ENCODE results near the gene DNAJC18.

DNAJC18 gene

DNA sequence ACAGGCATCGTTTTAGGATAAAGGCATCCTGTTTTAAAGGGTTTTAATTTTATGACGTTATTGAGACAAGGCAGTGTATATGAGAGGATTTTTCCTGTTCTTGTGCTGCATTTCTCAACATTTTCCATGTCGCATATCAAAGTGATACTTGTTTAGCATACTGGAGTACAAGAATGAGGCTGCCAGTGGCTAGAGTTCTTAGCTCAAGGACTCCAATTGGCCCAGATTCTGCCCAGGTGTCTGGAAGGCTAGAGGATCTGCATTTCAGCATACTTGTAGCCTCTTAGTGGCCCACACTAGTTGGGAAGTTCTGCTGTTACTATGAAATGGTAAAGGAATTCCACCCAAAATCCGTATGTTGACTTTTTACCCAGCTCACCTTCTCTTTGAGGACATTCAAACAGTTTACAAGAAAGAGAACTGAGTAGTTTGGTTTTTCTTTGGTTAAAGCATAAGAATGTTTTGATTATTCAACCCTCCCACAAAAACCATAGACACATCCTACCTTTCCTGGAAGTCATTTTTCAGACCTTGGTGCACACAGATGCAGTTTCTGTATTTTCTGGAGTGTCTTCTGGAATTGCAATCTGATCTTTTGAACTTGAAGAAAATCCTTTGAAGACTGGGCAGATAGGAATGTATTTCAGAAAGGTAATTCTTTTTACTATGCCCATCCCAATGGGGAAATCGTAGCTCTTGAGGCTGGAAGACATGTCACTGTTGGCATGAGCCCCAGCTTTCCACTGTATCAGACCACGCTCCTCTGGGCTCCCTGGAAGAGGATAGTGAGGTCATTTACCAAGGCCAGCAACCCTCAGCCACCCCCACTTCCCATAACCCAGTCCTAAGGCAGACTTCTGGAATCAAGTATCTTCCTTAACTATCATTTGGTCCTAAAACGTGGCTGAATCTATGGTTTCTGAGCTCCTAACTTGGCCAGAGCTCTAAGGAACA, 67.6 kb downstream of the DNAJC18 start:
- H3K27me3 ChIP-seq (ENCODE audit: control insufficient read depth in 1 of 2, insufficient read depth in 2 of 2, low read length in 2 of 2): no peaks in the 10 kb centered on the region
- peaks cover 7 to 12% of the 10 kb centered on the region in 2 donors for H3K4me1 ChIP-seq (ENCODE audit: control insufficient read depth in 1 of 2, insufficient read depth in 2 of 2, low read length in 2 of 2)
- no peak overlapping the region for H3K9ac ChIP-seq (ENCODE audit: low read depth in 1 of 2, low read length in 2 of 2)
- H3K27ac ChIP-seq (ENCODE audit: low read depth, low read length): no peak overlapping the region
- no peaks in the 10 kb centered on the region for H3K9me3 ChIP-seq (ENCODE audit: control insufficient read depth in 1 of 2, low read length in 2 of 2)
- H3K36me3 ChIP-seq (ENCODE audit: control insufficient read depth in 1 of 2, insufficient read depth in 2 of 2, low read length in 2 of 2): peaks cover 4 to 44% of the 10 kb centered on the region in 2 donors
- no peak overlapping the region for H3K4me3 ChIP-seq (ENCODE audit: low read depth in 1 of 2, low read length in 2 of 2)

DNA sequence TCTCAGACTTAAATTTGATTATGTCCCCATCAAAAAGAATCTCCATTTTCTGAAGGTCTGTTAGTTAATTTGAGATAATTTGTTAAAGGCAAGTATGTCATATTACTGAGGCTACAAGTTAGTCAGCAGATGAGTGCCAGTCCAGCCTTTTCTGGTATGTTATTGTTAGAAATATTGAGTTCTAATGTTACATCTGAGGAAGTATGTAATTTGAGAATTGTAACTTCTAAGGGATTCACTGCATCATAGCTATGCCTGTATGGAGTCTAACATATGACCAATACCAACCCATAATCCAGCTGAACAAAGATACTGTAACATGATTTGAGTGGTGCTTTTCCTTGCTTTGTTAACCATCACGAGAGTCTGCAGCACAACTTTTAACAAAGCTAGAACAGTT, 70.1 kb downstream of the DNAJC18 start:
- H3K4me1 ChIP-seq (ENCODE audit: control insufficient read depth in 1 of 2, insufficient read depth in 2 of 2, low read length in 2 of 2): peaks cover 7 to 12% of the 10 kb centered on the region in 2 donors
- H3K36me3 ChIP-seq (ENCODE audit: control insufficient read depth in 1 of 2, insufficient read depth in 2 of 2, low read length in 2 of 2): peaks cover 7 to 57% of the 10 kb centered on the region in 2 donors
- no peak overlapping the region for H3K9ac ChIP-seq (ENCODE audit: low read depth in 1 of 2, low read length in 2 of 2)

DNA sequence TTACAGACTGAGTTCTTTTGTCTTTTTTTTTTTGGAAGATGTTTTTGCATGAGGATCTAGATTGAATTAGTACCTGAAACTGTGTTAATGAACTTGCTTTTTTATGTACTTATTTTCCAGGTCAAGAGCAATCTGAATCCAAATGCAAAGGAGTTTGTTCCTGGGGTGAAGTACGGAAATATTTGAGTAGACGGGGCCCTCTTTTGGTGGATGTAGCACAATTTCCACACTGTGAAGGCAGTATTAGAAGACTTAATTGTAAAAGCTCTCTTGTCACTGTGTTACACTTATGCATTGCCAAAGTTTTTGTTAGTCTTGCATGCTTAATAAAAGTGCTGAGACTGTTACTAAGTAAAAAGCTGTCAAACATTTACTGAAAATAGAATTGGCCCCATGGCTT, 70.7 kb downstream of the DNAJC18 start:
- Histone ChIP-seq H3K4me3 (ENCODE audit: low read depth in 1 of 2, low read length in 2 of 2) (no peak overlapping the region), H3K9me3 (ENCODE audit: control insufficient read depth in 1 of 2, low read length in 2 of 2) (no peaks in the 10 kb centered on the region), H3K27me3 (ENCODE audit: control insufficient read depth in 1 of 2, insufficient read depth in 2 of 2, low read length in 2 of 2) (no peaks in the 10 kb centered on the region), H3K36me3 (ENCODE audit: control insufficient read depth in 1 of 2, insufficient read depth in 2 of 2, low read length in 2 of 2) (peaks cover 13 to 62% of the 10 kb centered on the region in 2 donors), H3K27ac (ENCODE audit: low read depth, low read length) (no peak overlapping the region), H3K4me1 (ENCODE audit: control insufficient read depth in 1 of 2, insufficient read depth in 2 of 2, low read length in 2 of 2) (peaks cover 4 to 7% of the 10 kb centered on the region in 2 donors), H3K9ac (ENCODE audit: low read depth in 1 of 2, low read length in 2 of 2) (no peak overlapping the region)

More for the DNA sequence above, 70.1 kb downstream of the DNAJC18 start:
- no peaks in the 10 kb centered on the region for H3K9me3 ChIP-seq (ENCODE audit: control insufficient read depth in 1 of 2, low read length in 2 of 2)
- H3K27ac ChIP-seq (ENCODE audit: low read depth, low read length): no peak overlapping the region
- no peak overlapping the region for H3K4me3 ChIP-seq (ENCODE audit: low read depth in 1 of 2, low read length in 2 of 2)
- H3K27me3 ChIP-seq (ENCODE audit: control insufficient read depth in 1 of 2, insufficient read depth in 2 of 2, low read length in 2 of 2): no peaks in the 10 kb centered on the region

DNA sequence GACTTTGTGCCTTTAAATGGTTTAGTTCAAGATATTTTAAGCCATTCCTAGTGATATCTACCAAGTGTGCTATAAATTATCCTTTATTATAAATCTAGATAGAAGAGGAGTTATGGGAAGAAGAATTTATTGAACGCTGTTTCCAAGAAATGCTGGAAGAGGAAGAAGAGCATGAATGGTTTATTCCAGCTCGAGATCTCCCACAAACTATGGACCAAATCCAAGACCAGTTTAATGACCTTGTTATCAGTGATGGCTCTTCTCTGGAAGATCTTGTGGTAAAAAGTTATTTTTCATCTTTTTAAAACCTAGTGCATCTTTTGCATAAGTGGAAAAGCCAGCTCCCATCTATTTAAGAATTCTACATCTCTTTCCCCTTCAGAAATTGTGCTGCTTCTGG, 74.9 kb downstream of the DNAJC18 start:
- no peak overlapping the region for H3K4me3 ChIP-seq (ENCODE audit: low read depth in 1 of 2, low read length in 2 of 2)
- no peak overlapping the region for H3K9ac ChIP-seq (ENCODE audit: low read depth in 1 of 2, low read length in 2 of 2)
- no peaks in the 10 kb centered on the region for H3K4me1 ChIP-seq (ENCODE audit: control insufficient read depth in 1 of 2, insufficient read depth in 2 of 2, low read length in 2 of 2)
- H3K36me3 ChIP-seq (ENCODE audit: control insufficient read depth in 1 of 2, insufficient read depth in 2 of 2, low read length in 2 of 2): peaks cover 20 to 50% of the 10 kb centered on the region in 2 donors
- no peak overlapping the region for H3K27ac ChIP-seq (ENCODE audit: low read depth, low read length)
- H3K9me3 ChIP-seq (ENCODE audit: control insufficient read depth in 1 of 2, low read length in 2 of 2): no peaks in the 10 kb centered on the region
- H3K27me3 ChIP-seq (ENCODE audit: control insufficient read depth in 1 of 2, insufficient read depth in 2 of 2, low read length in 2 of 2): no peaks in the 10 kb centered on the region

DNA sequence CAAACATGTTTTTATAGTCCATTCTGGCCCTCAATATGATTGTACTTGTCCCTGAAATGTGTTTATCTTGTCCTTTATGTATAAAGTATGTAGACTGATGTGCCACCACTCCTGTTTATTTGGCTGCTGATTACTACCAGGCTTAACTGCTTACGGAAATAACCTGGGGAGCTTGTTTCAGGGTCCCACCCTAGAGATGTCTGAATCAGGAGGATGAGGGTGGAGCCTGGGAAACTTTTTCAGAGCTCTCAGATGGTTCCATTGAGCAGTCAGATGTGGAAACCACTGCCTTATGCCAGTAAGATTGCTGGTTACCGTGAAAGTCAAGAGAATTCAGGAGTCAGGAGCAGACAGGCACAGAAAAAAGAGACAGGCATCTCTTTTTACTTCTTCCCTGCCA, 75.4 kb downstream of the DNAJC18 start:
- Histone ChIP-seq H3K4me3 (ENCODE audit: low read depth in 1 of 2, low read length in 2 of 2) (no peak overlapping the region), H3K27ac (ENCODE audit: low read depth, low read length) (no peak overlapping the region), H3K9ac (ENCODE audit: low read depth in 1 of 2, low read length in 2 of 2) (no peak overlapping the region), H3K36me3 (ENCODE audit: control insufficient read depth in 1 of 2, insufficient read depth in 2 of 2, low read length in 2 of 2) (peaks cover 16 to 46% of the 10 kb centered on the region in 2 donors), H3K9me3 (ENCODE audit: control insufficient read depth in 1 of 2, low read length in 2 of 2) (no peaks in the 10 kb centered on the region), H3K27me3 (ENCODE audit: control insufficient read depth in 1 of 2, insufficient read depth in 2 of 2, low read length in 2 of 2) (no peaks in the 10 kb centered on the region), H3K4me1 (ENCODE audit: control insufficient read depth in 1 of 2, insufficient read depth in 2 of 2, low read length in 2 of 2) (no peaks in the 10 kb centered on the region)

DNA sequence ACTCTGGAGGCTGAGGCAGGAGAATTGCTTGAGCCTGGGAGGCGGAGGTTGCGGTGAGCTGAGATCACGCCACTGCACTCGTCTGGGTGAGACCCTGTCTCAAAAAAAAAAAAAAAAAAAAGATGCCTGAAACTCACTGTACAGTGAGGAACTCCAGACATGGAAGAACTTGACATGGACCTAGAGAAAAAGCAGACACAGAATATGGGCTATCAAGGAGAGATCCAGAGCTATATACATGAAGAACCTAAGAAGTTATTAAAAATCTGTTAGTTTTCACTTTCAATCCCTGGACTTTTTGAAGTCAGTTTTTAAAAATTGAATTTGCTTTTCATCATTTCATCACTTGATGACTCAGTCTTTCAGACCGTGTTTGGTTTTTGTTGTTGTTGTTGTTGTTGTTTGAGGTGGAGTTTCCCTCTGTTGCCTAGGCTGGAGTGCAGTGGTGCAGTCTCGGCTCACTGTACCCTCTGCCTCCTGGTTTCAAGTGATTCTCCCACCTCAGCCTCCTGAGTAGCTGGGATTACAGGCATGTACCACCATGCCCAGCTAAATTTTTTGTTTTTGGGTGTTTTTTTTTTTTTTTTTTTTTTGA, 77.4 kb downstream of the DNAJC18 start:
- H3K27ac ChIP-seq (ENCODE audit: low read depth, low read length): no peak overlapping the region
- no peaks in the 10 kb centered on the region for H3K4me1 ChIP-seq (ENCODE audit: control insufficient read depth in 1 of 2, insufficient read depth in 2 of 2, low read length in 2 of 2)
- H3K9ac ChIP-seq (ENCODE audit: low read depth in 1 of 2, low read length in 2 of 2): no peak overlapping the region
- no peaks in the 10 kb centered on the region for H3K27me3 ChIP-seq (ENCODE audit: control insufficient read depth in 1 of 2, insufficient read depth in 2 of 2, low read length in 2 of 2)
- no peaks in the 10 kb centered on the region for H3K9me3 ChIP-seq (ENCODE audit: control insufficient read depth in 1 of 2, low read length in 2 of 2)
- H3K4me3 ChIP-seq (ENCODE audit: low read depth in 1 of 2, low read length in 2 of 2): no peak overlapping the region
- peaks cover 16 to 36% of the 10 kb centered on the region in 2 donors for H3K36me3 ChIP-seq (ENCODE audit: control insufficient read depth in 1 of 2, insufficient read depth in 2 of 2, low read length in 2 of 2)

DNA sequence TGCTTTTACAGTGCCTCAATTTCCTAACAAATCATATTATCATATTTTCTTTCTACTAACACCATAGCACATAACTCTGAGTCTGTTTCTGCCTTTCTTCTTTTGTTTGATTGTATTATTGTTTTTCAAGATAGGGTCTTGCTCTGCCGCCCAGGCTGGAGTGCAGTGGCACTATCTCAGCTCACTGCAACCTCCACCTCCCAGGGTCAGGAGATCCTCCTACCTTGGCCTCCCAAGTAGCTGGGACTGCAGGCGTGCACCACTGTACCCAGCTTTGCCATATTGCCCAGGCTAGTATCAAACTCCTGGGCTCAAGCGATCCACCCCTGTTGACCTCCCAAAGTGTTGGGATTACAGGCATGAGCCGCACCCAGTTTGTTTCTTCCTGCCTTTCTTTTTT, 78.9 kb downstream of the DNAJC18 start:
- peaks cover 16 to 22% of the 10 kb centered on the region in 2 donors for H3K36me3 ChIP-seq (ENCODE audit: control insufficient read depth in 1 of 2, insufficient read depth in 2 of 2, low read length in 2 of 2)
- H3K9me3 ChIP-seq (ENCODE audit: control insufficient read depth in 1 of 2, low read length in 2 of 2): no peaks in the 10 kb centered on the region
- H3K27me3 ChIP-seq (ENCODE audit: control insufficient read depth in 1 of 2, insufficient read depth in 2 of 2, low read length in 2 of 2): no peaks in the 10 kb centered on the region
- no peak overlapping the region for H3K4me3 ChIP-seq (ENCODE audit: low read depth in 1 of 2, low read length in 2 of 2)
- no peak overlapping the region for H3K9ac ChIP-seq (ENCODE audit: low read depth in 1 of 2, low read length in 2 of 2)
- no peak overlapping the region for H3K27ac ChIP-seq (ENCODE audit: low read depth, low read length)
- no peaks in the 10 kb centered on the region for H3K4me1 ChIP-seq (ENCODE audit: control insufficient read depth in 1 of 2, insufficient read depth in 2 of 2, low read length in 2 of 2)

All from duodenal mucosa (tissue), 2 donors.